ENCODE results near the gene MITF. TPM values are rescaled to one million over a fixed set of nuclear protein-coding genes. Genes with fewer than 3 reads are reported as not detected.

Gene MITF
- total RNA-seq, 4 donors from 2014 or later = 2.1 to 9.1 (median 4.7) TPM

GRCh38 chr3:69749461-69749860 is 10.2 kb downstream of the MITF start:
- no peak for DNase-seq
- TF ChIP-seq CTCF (IDR thresholded peaks at IDR 0.05) (no peak), POLR2A (IDR thresholded peaks at IDR 0.05) (no peak)
- Histone ChIP-seq H3K9me3 (no peaks in the 10 kb centered on the region), H3K27me3 (no peaks in the 10 kb centered on the region), H3K4me3 (no peak overlapping the region), H3K4me1 (peaks cover 0 to 27% (median 0%) of the 10 kb centered on the region in 4 donors), H3K36me3 (no peaks in the 10 kb centered on the region), H3K27ac (peak overlapping the region in 1 of 4 donors; percentile 71)

DNA sequence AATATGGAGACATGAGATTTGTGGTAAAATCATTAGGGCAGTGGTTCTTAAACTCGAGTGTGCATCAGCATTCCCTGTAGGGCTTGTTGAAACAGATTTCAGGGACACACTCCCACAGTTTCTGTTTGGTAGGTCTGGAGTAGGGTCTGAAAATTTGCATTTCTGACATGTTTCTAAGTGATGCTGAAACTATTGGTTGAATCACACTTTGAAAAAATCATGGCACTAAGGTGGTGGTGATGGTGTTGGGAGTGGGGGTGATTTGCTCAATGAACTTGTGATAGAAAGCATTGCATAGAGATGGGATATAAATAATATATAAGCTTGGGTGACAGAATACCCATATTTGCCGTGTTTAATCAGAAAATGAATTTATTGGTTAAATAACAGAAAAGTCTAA is 11.3 kb downstream of the MITF start:
- peaks cover 0 to 19% (median 0%) of the 10 kb centered on the region in 4 donors for H3K4me1 ChIP-seq
- H3K36me3 ChIP-seq = no peaks in the 10 kb centered on the region
- peak overlapping the region in 1 of 4 donors; percentile 9 for H3K27ac ChIP-seq
- no peak for TF ChIP-seq POLR2A (IDR thresholded peaks at IDR 0.05)
- no peak for TF ChIP-seq CTCF (IDR thresholded peaks at IDR 0.05)
- no peak overlapping the region for H3K4me3 ChIP-seq
- no peaks in the 10 kb centered on the region for H3K9me3 ChIP-seq
- no peaks in the 10 kb centered on the region for H3K27me3 ChIP-seq
- no peak for DNase-seq

DNA sequence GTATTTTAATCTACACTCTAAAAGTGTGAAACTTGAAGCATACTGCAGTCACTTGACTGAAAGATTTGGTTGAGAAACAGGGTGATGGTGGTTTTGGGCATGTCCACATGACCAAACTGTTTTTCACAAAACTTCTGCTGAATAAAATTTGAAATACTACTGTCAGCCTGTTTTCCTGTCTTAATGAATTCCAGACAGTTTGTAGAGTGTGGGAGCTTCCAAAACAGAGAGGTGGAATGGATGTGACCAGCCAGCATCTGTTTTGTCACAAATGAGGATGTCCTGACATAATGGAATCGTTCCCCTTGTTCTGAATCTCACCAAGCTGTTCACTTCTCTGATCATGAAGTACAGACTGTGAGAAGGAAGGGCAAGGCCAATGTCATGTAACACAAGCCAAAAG is 11.8 kb downstream of the MITF start:
- H3K27me3 ChIP-seq = no peaks in the 10 kb centered on the region
- H3K27ac ChIP-seq = peak overlapping the region in 1 of 4 donors; percentile 9
- H3K4me1 ChIP-seq = peaks cover 0 to 16% (median 0%) of the 10 kb centered on the region in 4 donors
- H3K36me3 ChIP-seq = no peaks in the 10 kb centered on the region
- no peak overlapping the region for H3K4me3 ChIP-seq
- no peak for DNase-seq
- TF ChIP-seq POLR2A (IDR thresholded peaks at IDR 0.05) = no peak
- no peak for TF ChIP-seq CTCF (IDR thresholded peaks at IDR 0.05)
- H3K9me3 ChIP-seq = no peaks in the 10 kb centered on the region

DNA sequence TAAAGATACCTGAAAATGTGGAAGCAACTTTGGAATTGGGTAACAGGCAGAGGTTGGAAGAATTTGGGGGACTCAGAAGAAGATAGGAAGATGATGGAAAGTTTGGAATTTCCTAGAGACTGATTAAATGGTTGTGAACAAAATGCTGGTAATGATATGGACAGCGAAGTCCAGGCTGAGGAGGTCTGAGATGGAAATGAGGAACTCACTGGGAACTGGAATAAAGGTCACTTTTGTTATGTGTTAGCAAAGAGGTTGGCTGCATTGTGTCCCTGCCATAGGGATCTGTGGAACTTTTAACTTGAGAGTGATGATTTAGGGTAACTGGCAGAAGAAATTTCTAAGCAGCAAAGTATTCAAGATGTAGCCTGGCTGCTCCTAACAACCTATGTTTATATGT is 13.0 kb downstream of the MITF start:
- Histone ChIP-seq H3K9me3 (no peaks in the 10 kb centered on the region), H3K27ac (no peak overlapping the region), H3K4me1 (peaks cover 0 to 16% (median 0%) of the 10 kb centered on the region in 4 donors), H3K27me3 (no peaks in the 10 kb centered on the region), H3K4me3 (no peak overlapping the region), H3K36me3 (no peaks in the 10 kb centered on the region)
- DNase-seq = no peak
- TF ChIP-seq POLR2A (IDR thresholded peaks at IDR 0.05) (no peak), CTCF (IDR thresholded peaks at IDR 0.05) (no peak)

DNA sequence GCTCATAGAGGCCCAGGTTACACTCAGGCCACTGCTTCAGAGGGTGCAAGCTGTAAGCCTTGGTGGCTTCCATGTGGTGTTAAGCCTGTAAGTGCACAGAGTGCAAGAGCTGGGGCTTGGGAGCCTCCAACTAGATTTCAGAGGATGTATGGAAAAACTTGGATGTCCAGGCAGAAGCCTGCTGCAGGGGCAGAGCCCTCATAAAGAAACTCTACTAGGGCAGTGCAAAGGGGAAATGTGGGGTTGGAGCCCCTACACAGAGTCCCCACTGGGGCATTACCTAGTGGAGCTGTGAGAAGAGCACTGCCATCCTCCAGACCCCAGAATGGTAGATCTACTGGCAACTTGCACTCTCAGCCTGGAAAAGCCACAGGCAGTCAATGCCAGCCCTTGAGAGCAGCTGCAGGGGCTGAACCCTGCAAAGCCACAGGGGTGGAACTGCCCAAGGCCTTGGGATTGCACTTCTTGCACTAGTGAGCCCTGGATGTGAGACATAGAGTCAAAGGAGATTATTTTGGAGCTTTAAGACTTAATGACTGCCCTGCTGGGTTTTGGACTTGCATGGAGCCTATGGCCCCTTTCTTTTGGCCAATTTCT is 14.0 kb downstream of the MITF start:
- Histone ChIP-seq H3K27ac (no peak overlapping the region), H3K4me1 (peaks cover 0 to 11% (median 0%) of the 10 kb centered on the region in 4 donors), H3K27me3 (no peaks in the 10 kb centered on the region), H3K36me3 (no peaks in the 10 kb centered on the region), H3K9me3 (no peaks in the 10 kb centered on the region), H3K4me3 (no peak overlapping the region)
- TF ChIP-seq CTCF (IDR thresholded peaks at IDR 0.05) (no peak), POLR2A (IDR thresholded peaks at IDR 0.05) (no peak)
- DNase-seq = no peak

DNA sequence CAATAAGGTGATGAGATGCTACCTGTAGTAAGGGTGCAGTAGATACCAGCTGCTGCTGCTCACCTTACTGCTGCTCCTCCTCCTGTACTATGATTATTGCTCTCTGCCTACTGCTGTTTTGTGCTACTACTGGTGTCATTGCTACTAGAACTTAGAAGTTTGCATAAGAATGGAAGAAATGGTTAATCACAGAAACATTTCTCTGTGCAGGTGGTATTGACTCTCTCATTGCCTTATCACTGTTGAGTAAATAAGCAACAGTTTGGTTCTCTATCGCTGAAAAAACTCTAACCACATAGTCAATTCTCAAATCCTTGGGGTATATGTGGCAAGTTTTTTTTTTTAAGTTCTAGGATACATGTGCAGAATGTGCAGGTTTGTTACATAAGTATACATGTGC is 16.5 kb downstream of the MITF start:
- Histone ChIP-seq H3K4me3 (no peak overlapping the region), H3K27me3 (no peaks in the 10 kb centered on the region), H3K36me3 (no peaks in the 10 kb centered on the region), H3K4me1 (no peaks in the 10 kb centered on the region), H3K27ac (no peak overlapping the region), H3K9me3 (no peaks in the 10 kb centered on the region)
- no peak for DNase-seq
- TF ChIP-seq POLR2A (IDR thresholded peaks at IDR 0.05) = no peak
- no peak for TF ChIP-seq CTCF (IDR thresholded peaks at IDR 0.05)
